ENCODE data around the gene WAC.
"Not testable (repeated sequence)": the region's sequence is repeated elsewhere in the genome, so short reads cannot be mapped to it uniquely, and the experiment has no call there.

Gene WAC

DNA sequence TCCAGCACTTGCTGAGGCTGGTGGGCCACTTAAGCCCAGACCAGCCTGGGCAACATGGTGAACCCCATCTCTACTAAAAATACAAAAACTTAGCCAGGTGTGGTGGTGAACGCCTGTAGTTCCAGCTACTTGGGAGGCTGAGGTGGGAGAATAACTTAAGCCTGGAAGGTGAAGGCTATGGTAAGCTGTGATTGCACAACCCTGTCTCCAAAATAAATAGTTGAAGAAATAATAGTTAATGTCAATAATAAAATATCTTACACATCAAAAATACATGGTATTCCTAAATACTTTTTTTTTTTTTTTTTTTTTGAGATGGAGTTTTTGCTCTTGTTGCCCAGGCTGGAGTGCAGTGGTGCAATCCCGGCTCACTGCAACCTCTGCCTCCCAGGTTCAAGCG is 76.7 kb downstream of the WAC start:
- not testable (repeated sequence) for DNase-seq (ENCODE audit: low read depth in 3 of 3)

DNA sequence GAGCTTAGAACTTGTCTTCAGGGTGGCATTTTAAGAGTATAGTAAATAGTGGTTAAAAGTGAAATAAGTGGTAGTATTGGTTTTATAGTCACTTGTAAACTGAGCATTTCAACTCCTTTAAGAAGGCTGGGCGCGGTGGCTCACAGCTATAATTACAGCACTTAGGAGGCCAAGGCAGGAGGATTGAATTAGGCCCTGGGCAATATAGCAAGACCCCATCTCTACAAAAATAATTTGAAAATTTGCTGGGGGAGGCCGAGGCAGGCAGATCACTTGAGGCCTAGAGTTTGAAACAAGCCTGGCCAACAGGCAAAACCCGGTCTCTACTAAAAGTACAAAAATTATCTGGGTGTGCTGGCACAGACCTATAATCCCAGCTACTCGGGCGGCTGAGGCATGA is 80.0 kb downstream of the WAC start:
- DNase-seq (ENCODE audit: low read depth in 3 of 3), result no peak

DNA sequence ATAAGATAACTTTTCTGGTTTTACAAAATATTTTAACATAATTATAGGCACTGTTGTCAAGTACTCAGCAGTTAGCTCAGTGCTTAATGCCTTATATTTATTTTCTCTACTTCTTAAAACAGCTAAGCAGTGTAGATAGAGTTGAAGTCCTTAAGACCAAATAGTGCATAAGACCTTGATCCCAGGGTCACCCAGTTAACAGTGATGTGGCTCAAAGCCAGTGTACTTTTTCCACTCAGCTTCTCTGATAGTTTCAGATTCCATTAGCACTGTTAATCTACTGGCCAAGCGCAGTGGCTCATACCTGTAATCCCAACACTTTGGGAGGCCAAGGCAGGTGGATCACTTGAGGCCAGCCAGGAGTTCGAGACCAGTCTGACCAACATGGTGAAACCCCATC is 83.6 kb downstream of the WAC start:
- no peak for DNase-seq (ENCODE audit: low read depth in 3 of 3)

DNA sequence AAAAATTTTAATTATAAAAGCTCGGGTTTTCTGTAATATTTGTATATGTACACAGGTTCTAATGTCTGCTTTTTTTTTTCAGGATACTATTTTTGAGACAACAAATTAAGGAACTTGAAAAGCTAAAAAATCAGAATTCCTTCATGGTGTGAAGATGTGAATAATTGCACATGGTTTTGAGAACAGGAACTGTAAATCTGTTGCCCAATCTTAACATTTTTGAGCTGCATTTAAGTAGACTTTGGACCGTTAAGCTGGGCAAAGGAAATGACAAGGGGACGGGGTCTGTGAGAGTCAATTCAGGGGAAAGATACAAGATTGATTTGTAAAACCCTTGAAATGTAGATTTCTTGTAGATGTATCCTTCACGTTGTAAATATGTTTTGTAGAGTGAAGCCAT is 86.5 kb downstream of the WAC start:
- DNase-seq (ENCODE audit: low read depth in 3 of 3), result no peak

DNA sequence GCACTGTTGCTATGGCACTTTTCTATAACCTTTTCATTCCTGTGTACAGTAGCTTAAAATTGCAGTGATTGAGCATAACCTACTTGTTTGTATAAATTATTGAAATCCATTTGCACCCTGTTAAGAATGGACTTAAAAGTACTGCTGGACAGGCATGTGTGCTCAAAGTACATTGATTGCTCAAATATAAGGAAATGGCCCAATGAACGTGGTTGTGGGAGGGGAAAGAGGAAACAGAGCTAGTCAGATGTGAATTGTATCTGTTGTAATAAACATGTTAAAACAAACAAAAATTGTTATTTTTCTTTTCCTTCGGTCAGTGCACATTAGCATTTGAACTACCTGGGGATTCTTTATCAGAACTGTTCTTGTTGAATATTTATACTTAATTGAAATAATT is 87.3 kb downstream of the WAC start:
- DNase-seq (ENCODE audit: low read depth in 3 of 3), result no peak

DNA sequence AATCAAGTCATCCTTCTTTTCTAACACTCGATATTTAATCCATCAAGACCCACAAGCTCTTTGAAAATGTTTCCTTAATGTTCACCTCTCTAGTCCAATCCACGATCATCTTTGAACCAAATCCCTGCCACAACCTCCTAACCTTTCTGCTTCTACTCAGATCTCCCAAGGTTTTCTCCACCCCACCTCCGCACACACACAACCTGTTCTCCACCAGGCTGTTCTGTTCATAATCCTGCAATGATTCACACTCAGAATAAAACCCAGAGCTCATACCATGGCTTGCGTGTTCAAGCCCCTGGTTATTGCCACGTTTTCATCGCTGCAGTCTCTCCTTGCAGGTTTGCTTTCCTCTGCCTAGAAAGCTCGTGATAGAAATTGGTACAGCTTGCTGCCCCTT is 90.6 kb downstream of the WAC start:
- DNase-seq (ENCODE audit: low read depth in 3 of 3), result no peak

DNA sequence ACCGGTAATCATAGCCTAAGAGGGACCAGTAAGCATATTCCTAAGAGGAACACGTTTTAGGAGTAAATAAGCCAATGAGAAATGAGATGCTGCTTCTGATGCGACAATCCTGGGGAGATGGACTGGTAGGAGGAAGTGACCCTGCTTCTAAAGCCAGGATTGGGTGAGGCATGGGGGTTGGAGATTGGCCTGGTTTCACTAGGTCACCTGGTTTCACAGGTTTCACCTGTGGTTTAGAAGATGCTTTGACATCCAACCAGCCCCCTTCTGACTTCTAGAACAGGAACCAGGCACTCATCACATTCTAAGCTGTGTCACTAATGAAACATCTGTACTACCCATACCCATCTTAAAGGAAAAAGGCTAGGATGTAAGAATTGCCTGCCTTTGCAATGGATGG is 91.4 kb downstream of the WAC start:
- DNase-seq (ENCODE audit: low read depth in 3 of 3), result no peak

DNA sequence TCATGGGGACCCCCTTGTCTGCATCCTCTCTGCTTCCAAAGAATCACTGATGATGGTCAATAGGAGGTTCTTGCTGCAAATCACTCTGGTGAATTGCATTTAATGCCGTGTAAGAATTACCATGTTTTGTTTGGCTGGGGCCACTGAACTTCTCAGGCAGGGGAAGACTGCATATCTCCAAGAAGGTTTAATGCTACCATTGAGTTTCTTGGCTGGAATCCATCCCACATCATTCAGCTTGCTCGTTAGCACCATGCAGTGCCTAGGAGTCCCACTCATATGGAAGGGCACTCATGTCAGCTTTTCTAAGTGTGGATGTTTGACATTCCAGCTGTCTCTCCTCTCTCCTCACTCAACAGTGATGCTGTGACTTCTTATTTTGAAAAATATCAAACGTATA is 94.2 kb downstream of the WAC start:
- DNase-seq (ENCODE audit: low read depth in 3 of 3), result no peak

DNA sequence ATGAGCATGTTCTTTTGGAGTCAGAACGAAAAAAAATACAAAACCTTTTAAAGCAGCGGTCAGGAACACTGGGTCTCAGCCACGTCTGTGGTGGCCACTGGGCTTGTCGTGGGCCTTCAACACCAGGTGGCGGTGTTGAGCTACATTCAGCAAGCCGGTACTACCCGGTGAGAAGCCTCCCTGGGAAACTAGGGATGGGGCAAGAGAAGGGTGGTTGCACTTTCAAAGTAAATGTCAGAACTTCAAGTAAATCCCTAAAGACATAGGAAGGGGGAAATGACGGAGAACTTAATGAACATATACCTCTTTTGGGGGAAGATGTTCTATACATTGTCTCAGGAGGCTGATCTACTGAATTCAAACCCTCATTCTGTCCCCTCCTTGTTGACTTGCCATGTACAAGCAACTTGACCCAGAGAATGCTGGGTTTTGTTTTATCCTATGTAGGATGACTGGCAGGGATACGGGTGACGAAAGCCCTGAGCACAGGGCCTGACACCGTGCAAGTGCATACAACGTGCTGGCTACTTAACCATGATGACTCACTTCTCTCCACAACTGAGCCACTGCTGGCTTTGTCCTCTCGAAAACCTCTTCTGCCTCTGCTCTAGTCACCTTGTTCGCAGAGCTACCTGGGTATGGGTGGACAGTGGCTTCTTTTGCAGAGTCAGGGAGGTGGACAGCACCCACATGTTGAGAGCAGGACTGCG is 95.4 kb downstream of the WAC start:
- peak; percentile 33 to 73 (median 37) for DNase-seq (ENCODE audit: low read depth in 3 of 3)

DNA sequence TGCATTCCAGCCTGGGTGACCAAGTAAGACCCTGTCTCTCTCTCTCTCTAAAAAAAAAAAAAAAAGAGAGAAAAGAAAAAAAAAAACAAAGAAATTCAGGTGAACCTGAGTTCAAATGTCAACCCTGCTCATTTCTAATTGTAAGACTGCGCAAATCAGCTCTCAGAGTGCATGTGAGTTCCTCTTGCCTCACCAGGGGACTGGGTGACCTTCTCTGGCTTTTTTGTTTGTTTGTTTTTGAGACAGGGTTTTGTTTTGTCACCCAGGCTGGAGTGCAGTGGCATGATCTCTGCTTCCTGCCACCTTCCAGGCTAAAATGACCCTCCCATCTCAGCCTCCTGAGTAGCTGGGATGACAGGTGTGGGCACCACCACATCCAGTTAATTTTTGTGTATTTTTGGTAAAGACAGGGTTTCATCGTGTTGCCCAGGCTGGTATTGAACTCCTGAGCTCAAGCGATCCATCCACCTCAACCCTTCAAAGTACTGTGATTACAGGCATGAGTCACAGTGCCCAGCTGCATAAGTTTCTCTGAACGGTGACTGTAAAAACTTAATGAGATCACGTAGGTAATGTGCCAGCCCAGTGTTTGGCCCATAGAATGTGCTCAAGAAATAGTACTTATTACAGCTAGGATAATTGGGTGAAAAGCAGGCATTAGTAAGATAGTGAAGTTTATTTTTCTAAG is 99.1 kb downstream of the WAC start:
- no peak for DNase-seq (ENCODE audit: low read depth in 3 of 3)

DNA sequence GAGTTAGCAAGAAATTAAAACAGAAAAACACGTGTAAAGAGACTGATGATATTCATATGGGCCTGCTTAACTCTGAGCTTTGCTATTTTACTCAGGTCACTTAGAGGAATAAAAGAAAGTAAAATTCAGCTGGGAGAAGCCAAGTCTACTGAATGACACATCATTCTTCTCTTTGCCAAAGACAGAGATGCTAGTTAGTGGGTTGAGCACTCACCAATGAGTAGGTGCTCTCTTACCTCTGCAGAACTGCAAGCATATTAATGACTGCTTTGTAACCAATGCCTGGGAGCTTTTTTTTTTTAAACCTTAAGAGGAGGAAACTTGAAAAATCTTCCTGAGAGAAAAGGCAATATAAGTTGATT is 99.6 kb downstream of the WAC start:
- DNase-seq (ENCODE audit: low read depth in 3 of 3), result no peak

DNA sequence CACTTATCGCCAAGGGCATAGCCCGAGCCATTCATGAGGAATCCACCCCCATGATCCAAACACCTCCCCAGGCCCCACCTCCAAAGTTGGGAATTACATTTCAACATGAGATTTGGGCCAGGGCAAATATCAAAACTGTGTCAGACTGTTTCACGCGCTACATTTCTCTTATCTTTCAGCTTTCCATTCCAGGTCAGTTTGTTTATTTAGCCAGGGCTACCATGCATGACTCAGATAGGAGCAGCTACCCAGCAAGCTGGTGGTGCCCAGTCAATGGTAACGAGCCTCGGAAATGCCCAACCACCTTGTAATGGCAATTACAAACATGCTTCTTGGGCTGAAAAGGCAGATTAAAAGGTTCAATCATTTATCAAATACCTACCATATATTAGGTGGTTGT is 100.8 kb downstream of the WAC start:
- DNase-seq (ENCODE audit: low read depth in 3 of 3), result no peak

DNA sequence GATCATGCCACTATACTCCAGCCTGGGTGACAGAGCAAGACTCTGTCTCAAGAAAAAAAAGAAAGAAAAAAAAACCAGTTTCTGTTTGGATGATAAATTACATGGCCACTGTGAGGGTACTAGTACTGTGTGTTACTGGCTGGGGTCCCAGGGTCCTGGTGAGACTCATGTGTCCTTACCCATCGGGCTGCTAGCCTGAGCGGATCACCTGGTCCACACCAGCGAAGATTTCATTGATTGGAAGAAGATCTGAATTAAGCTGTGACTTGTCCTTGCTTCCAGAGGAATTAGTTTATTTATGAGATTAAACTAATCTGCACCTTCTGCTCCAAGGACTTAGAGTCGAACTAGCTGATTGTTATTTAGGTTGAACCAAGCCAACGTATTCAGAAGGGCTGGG is 104.4 kb downstream of the WAC start:
- DNase-seq (ENCODE audit: low read depth in 3 of 3), result no peak

DNA sequence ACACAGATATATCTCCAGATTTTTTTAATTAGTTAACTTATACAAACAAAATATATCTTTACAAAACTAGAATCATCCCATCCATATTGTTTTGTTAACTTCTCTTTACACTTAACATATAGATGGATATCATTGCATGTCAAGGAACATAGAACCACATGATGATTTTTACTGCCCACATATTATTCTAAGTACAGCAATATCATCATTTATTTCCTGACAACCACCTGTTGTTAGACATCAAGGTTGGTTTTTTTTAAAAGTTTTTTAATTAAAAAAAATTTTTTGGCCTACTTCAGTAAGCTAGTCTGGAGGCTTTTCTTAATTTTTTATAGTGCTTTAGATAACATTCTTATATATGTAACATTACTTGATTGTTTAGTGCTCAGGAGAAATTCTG is 105.5 kb downstream of the WAC start:
- no peak for DNase-seq (ENCODE audit: low read depth in 3 of 3)

DNA sequence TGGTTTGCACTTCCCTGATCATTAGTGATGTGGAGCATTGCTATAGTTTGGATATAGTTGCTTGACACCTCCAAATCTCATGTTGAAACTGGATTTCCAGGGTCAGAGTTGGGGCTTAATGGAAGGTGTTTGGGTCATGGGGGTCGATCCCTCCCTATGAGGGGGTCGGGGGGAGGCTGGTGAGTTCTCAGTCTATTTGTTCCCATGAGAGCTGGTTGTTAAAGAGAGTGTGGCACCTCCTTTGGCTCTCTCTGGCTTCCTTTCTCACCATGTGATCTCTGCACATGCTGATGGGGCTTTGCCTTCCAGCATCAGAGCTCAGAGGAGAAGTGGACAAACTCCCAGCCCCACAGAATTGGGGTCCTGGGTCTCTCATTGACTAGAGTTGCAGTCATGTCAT is 107.6 kb downstream of the WAC start:
- no peak for DNase-seq (ENCODE audit: low read depth in 3 of 3)

DNA sequence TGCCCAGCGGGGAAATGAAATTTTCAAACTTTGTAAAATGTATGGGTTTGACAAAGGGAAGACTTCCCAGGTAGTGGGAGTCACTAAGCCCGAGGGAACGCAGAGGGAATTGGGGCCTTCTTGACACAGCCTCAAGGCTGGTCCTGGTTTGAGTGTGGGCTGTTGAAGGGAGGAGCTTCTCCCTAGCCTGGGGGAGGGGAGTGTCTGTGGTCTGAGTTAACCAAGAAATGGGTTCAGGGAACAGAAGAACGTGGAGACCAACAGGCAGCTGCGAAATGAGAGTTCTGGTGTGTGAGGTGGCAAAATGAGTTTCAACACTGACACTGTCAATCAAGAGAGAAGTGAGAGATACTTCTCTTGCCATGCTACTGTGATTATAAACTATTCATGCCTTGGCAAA is 111.7 kb downstream of the WAC start:
- no peak for DNase-seq (ENCODE audit: low read depth in 3 of 3)

DNA sequence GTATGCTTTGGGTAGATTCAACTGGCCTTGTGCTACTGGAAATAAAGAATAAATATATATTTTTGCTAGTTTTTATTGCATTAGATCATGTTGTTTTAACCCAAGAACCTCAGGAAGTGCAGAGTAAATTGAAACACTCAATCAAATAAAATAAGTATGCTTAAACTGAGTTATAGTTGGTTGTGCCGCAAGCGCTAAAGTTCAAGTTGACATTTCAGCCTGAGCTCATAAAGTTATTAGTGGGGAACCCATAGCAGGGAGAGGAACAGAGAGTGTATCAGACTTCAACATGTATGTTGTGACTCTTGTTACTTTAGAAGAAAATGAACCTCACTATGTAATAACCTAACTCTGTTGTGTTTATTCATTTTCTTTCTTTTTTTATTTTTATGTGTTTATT is 119.2 kb downstream of the WAC start:
- DNase-seq (ENCODE audit: low read depth in 3 of 3), result no peak

DNA sequence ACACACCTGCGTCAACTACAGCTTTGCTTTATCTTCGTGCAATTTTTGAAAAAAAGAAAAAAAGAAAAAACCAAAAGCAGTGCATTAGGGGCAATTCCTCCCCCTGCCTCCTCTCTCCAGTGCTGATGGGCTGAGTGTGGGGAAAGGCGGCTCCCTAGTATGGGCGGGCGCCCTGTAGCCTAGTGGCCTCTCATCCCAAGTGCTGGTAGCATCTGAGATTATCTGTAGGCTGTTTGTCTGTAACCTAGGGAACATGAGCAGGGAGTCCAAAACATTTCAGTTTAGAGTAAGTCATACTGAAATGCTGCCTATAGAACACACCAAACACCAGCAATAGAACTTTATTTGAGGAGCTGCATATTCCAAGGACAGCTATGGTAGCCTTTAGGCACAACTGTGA is 119.8 kb downstream of the WAC start:
- DNase-seq (ENCODE audit: low read depth in 3 of 3), result no peak

DNA sequence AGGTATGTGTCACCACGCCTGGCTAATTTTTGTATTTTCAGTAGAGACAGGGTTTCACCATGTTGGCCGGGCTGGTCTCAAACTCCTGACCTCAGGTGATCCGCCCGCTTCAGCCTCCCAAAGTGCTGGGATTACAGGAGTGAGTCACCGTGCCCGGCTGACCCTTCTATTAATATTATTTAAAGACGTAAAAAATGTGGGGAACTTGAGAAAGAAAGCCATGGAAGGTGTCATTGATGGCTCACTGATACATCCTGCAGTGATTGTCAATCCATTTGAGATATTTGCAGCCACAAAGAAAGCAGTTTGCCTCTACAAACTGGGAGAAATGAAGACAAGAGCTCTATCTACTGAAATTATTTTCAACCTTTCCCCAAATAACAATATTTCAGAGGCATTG is 125.9 kb downstream of the WAC start:
- not testable (repeated sequence) for DNase-seq (ENCODE audit: low read depth in 3 of 3)

DNA sequence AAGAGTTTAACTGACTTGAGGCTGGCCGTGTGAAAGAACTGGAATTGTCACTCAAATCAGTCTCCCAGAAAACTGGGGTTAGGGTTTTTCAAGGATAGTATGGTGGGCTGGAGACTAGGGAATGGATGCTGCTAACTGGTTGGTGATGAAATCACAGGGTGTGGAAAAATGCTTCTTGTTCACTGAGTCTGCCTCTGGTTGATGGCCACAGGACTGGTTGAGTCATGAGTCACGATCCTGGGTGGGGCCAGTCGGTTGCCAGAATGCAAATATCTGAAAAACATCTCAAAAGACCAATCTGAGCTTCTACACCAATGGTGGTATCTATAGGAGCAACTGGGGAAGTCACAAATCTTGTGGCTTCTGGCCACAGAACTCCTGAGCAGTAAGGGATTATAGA is 128.1 kb downstream of the WAC start:
- DNase-seq (ENCODE audit: low read depth in 3 of 3), result no peak

DNA sequence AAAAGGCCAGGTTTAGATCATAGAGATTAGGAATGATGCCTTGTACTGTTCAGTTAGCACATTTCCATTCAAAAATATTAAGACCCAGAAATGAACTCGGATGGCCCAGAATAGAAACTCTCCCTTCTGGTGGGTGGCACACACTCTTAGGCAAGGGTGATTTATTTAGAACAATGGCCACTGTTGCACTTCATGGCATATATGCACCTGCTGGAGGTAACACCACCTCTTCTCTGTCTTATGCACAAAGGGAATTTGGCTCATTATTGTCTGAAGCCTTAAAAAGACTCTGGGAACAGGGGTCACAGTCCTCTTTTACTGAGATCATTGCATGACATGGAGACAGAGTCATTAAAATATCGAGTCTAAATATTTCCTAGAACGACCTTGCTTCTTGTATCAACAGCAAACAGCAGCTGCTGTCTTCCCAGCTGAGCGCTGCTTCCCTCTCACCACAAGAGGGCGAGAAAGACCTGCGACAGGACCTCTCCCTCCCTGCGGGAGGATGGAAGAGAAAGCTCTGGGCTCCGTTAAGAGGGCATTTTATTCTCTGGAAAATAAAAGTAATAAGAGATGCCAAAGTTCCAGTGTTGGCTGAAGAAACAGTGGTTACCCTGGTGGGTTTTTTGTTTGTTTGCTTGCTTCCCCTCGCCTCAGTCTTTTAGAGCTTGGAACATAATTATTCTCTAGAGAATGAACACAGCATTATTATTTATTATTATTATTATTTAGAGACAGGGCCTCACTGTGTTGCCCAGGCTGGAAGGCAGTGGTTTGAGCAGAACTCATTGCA is 130.9 kb downstream of the WAC start:
- DNase-seq (ENCODE audit: low read depth in 3 of 3), result peak; percentile 41 to 59 (median 55)

DNA sequence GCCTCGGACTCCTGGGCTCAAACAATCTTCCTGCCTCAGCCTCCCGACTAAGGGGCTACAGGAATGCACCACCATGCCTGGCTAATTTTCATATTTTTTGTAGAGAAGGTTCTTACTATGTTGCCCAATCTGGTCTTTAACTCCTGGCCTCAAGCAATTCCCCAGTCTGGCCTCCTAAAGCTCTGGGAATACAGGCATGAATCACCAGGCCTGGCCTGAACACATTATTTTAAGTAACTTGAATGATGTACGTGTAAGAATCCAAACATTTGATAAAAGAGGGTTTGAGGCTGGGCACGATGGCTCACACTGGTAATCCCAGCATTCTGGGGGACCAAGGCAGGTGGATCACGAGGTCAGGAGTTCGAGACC is 131.4 kb downstream of the WAC start:
- DNase-seq (ENCODE audit: low read depth in 3 of 3), result no peak
